GM12878 (cell line): ENCODE measurements around the gene ARHGAP6. TPM values are rescaled to one million over a fixed set of nuclear protein-coding genes. Genes with fewer than 3 reads are reported as not detected.

Experiments
- ATAC-seq: fragments of 200-7000 bp; cut with Tn5 transposase; 3 replicates; pipeline ENCODE4 v1.9.1; 2020; ENCODE audit warnings: mild to moderate bottlenecking, moderate library complexity
- BruUV-seq: library from RNA; stranded (reverse); fragments of 400-500 nt; replicated peaks from 2 replicates; lab custom pipeline; 2021; lab: Mats Ljungman, UMichigan
- CTCF ChIA-PET: fragments of 300-600 bp; sonication (Branson Sonifier 250); formaldehyde crosslinking; extraction: SDS; loops from one replicate; lab custom pipeline; 2021; ENCODE audit warnings: inconsistent platforms; lab: Yijun Ruan, JAX
- POLR2A ChIA-PET: fragments of 350-600 bp; formaldehyde crosslinking; extraction: SDS; loops from one replicate; lab custom pipeline; 2021; ENCODE audit warnings: inconsistent platforms; lab: Charles Lee
- RAD21 ChIA-PET: fragments of 300-600 bp; sonication (Branson Sonifier 250); formaldehyde crosslinking; loops from one replicate; lab custom pipeline; 2023; ENCODE audit warnings: antibody characterized with exemption; ENCODE audit not compliant: unreplicated experiment; lab: Charles Lee
- SMC1A ChIA-PET: fragments of 300-600 bp; sonication (Branson Sonifier 250); formaldehyde crosslinking; loops from one replicate; lab custom pipeline; 2023; ENCODE audit not compliant: unreplicated experiment, uncharacterized antibody; lab: Charles Lee
- DNase-seq: peaks from one replicate; pipeline ENCODE4 v3.0.0-alpha.2; 2011; ENCODE audit warnings: low read depth, low spot score
- FAIRE-seq: peaks from 3 replicates; lab custom pipeline; 2011; peaks lifted over from hg19 to GRCh38; lab: Jason Lieb, UNC
- H2AFZ ChIP-seq: 2 replicates; pipeline ENCODE4 v1.6.0; 2011; ENCODE audit warnings: low read depth, low read length, control low read depth; ENCODE audit not compliant: control insufficient read depth
- H3K27ac ChIP-seq: 2 replicates; pipeline ENCODE4 v1.5.1; 2011; ENCODE audit warnings: control low read depth; ENCODE audit not compliant: control insufficient read depth, insufficient read depth
- H3K27me3 ChIP-seq, 2 experiments: replicated peaks in 1 of 2; 2 replicates each; pipeline versions ENCODE4 v1.6.0 to v1.6.1; 2011; ENCODE audit warnings: low read length in 1 of 2; ENCODE audit not compliant: control insufficient read depth in 2 of 2, insufficient read depth in 2 of 2
- H3K36me3 ChIP-seq, 2 experiments: 2 replicates each; pipeline ENCODE4 v1.5.1; 2011; ENCODE audit warnings: low read length in 1 of 2; ENCODE audit not compliant: control insufficient read depth in 2 of 2, insufficient read depth in 2 of 2
- H3K4me1 ChIP-seq: 2 replicates; pipeline ENCODE4 v1.6.1; 2011; ENCODE audit warnings: mild to moderate bottlenecking, low read length, moderate library complexity, mixed read lengths; ENCODE audit not compliant: control insufficient read depth, insufficient read depth
- H3K4me2 ChIP-seq: 2 replicates; pipeline ENCODE4 v1.6.0; 2011; ENCODE audit warnings: control low read depth; ENCODE audit not compliant: control insufficient read depth, insufficient read depth
- H3K4me3 ChIP-seq: fragments of 200-600 bp; sonication (generic); 2 replicates; pipeline ENCODE4 v1.5.1; 2016
- H3K79me2 ChIP-seq: 2 replicates; pipeline ENCODE4 v1.6.0; 2011; ENCODE audit warnings: low read length; ENCODE audit not compliant: control insufficient read depth, insufficient read depth
- H3K9ac ChIP-seq: 2 replicates; pipeline ENCODE4 v1.8.0; 2011; ENCODE audit warnings: low read length, control low read depth, mixed read lengths; ENCODE audit not compliant: control insufficient read depth, insufficient read depth
- H3K9me3 ChIP-seq: replicated peaks from 3 replicates; pipeline ENCODE4 v1.5.1; 2011; ENCODE audit warnings: mild to moderate bottlenecking, low read length; ENCODE audit not compliant: control insufficient read depth, insufficient read depth
- H4K20me1 ChIP-seq: 2 replicates; pipeline ENCODE4 v1.6.0; 2011; ENCODE audit not compliant: control insufficient read depth, insufficient read depth
- CREB1 ChIP-seq: IDR thresholded peaks from 2 replicates; pipeline ENCODE4 v1.6.1; 2012; ENCODE audit warnings: low read depth, mild to moderate bottlenecking, inconsistent platforms
- KDM1A ChIP-seq: fragments of 200-600 bp; sonication (generic); IDR thresholded peaks from 2 replicates; pipeline ENCODE4 v1.6.1; 2016; ENCODE audit warnings: borderline replicate concordance
- KLF5 ChIP-seq: fragments of 450-650 bp; IDR thresholded peaks from 2 replicates; pipeline ENCODE4 v1.6.1; 2014; ENCODE audit warnings: mild to moderate bottlenecking; ENCODE audit not compliant: partially characterized antibody
- NRF1 ChIP-seq: conservative IDR thresholded peaks from 2 replicates; pipeline ENCODE4 v1.6.1; 2011; ENCODE audit warnings: mild to moderate bottlenecking, low read depth, low read length, improper control_type of control experiment
- PKNOX1 ChIP-seq: fragments of 450-650 bp; IDR thresholded peaks from 2 replicates; pipeline ENCODE4 v1.6.1; 2016; ENCODE audit warnings: mild to moderate bottlenecking
- RAD51 ChIP-seq: fragments of 450-650 bp; IDR thresholded peaks from 2 replicates; pipeline ENCODE4 v1.6.1; 2016; ENCODE audit warnings: moderate library complexity, mild to moderate bottlenecking, inconsistent platforms
- RFX5 ChIP-seq: IDR thresholded peaks from 2 replicates; pipeline ENCODE4 v1.6.1; 2011; ENCODE audit warnings: low read depth, low read length, improper control_type of control experiment
- ZBTB11 ChIP-seq: fragments of 450-650 bp; formaldehyde crosslinking; IDR thresholded peaks from 2 replicates; pipeline ENCODE4 v1.5.0; 2022; ENCODE audit warnings: mild to moderate bottlenecking, missing genetic modification characterization
- ZBTB40 ChIP-seq: fragments of 450-650 bp; IDR thresholded peaks from 2 replicates; pipeline ENCODE4 v1.6.1; 2016; ENCODE audit warnings: mild to moderate bottlenecking, moderate library complexity, borderline replicate concordance
- WGBS: methylation state at CpG from one replicate; pipeline ENCODE4 v1.1.6; 2016; ENCODE audit warnings: low lambda C conversion rate; ENCODE audit not compliant: insufficient replicate concordance, insufficient coverage; ENCODE audit errors: missing lambda C conversion rate; 5-methylcytosine and 5-hydroxymethylcytosine counted together
- in situ Hi-C: fragments of 300-500 bp; cut with MboI; formaldehyde crosslinking; loops from 9 replicates; pipeline ENCODE4 v1.14.3; 2018; ENCODE audit warnings: mixed read lengths
- intact Hi-C: fragments of 100-400 bp; cut with micrococcal nuclease; formaldehyde crosslinking; loops from one replicate; pipeline ENCODE4 v1.14.2; 2022; ENCODE audit not compliant: unreplicated experiment
- polyA plus RNA-seq, 11 experiments: library from polyadenylated mRNA; depleted of rRNA in 4 of 11; unstranded in 6 of 11; stranded (reverse) in 5 of 11; fragments of >200 nt; fragmentation: Nextera tagmentation in 4 of 11; fragmentation: Illumina TruSeq in 1 of 11; extraction: Ambion mirVana in 4 of 11; extraction: Trizol in 1 of 11; gene quantifications; 1 replicate in 1 of 11; 2 replicates in 10 of 11; pipeline versions ENCODE4 v1.2.1 to v1.2.3, GENCODE V29; 2011 to 2016; ENCODE audit warnings: inconsistent platforms in 2 of 11, missing spikeins in 2 of 11, low read depth in 1 of 11
- total RNA-seq, 4 experiments: library from RNA; depleted of rRNA in 3 of 4; stranded (reverse); fragments of >200 nt in 3 of 4; fragmentation: Illumina TruSeq in 1 of 4; extraction: Trizol in 1 of 4; gene quantifications; 2 replicates each; pipeline versions ENCODE4 v1.2.1 to v1.2.3, GENCODE V29; 2013 to 2021

Gene ARHGAP6
- total and polyA plus RNA-seq, 10 of the 15 experiments (the other 5 are each of a cell fraction or from before 2014, with no cell fraction given): 0.20 to 1.8 (median 0.76) TPM

- Histone ChIP-seq H3K4me1 (no peaks in the 10 kb centered on the region), H3K9ac (no peak overlapping the region), H3K79me2 (no peaks in the 10 kb centered on the region), H3K9me3 (no peaks in the 10 kb centered on the region), H4K20me1 (no peaks in the 10 kb centered on the region), H3K4me3 (no peak overlapping the region), H2AFZ (no peak overlapping the region), H3K36me3 (no peaks in the 10 kb centered on the region), H3K27ac (no peak overlapping the region), H3K27me3 (no peaks in the 10 kb centered on the region), H3K4me2 (no peak overlapping the region)
- in situ Hi-C loops: no loop called here
- intact Hi-C loops: no loop called here
- ChIA-PET CTCF (interaction anchor here (1.5 kb wide), 1 partner anchor 53 kb away, joined by 5 read pairs; no protein-coding TSS in a partner anchor), POLR2A (no interaction called here), SMC1A (interaction anchor here (1.7 kb wide), 1 partner anchor 34 kb away, joined by 3 read pairs; no protein-coding TSS in a partner anchor), RAD21 (interaction anchor here (1.2 kb wide), 1 partner anchor 9 kb away, joined by 3 read pairs; no protein-coding TSS in a partner anchor)
- ATAC-seq (no peak), FAIRE-seq (no peak), DNase-seq (no peak)
- TF ChIP-seq NRF1: no peak
- TF ChIP-seq CREB1: no peak
- TF ChIP-seq RFX5: no peak
- no peak for TF ChIP-seq PKNOX1
- TF ChIP-seq KDM1A: no peak
- 18% methylated on average over 5 of the region's 5 CpGs for WGBS
- no TSS peak for BruUV-seq
These were observed 336.7 kb downstream of the ARHGAP6 start for GRCh38 chrX:11329021-11329420.

- BruUV-seq: no TSS peak
- in situ Hi-C loops: no loop called here
- Histone ChIP-seq H3K36me3 (no peaks in the 10 kb centered on the region), H3K27ac (no peak overlapping the region), H3K9ac (no peak overlapping the region), H3K4me1 (no peaks in the 10 kb centered on the region), H2AFZ (no peak overlapping the region), H3K4me3 (no peak overlapping the region), H3K79me2 (no peaks in the 10 kb centered on the region), H3K27me3 (no peaks in the 10 kb centered on the region), H3K4me2 (no peak overlapping the region), H3K9me3 (no peaks in the 10 kb centered on the region), H4K20me1 (no peaks in the 10 kb centered on the region)
- DNase-seq: no peak
- POLR2A ChIA-PET: no interaction called here
- ATAC-seq: no peak
- WGBS: 27% methylated on average over 3 of the region's 3 CpGs
- SMC1A ChIA-PET: interaction anchor here (1.7 kb wide), 1 partner anchor 35 kb away, joined by 3 read pairs; no protein-coding TSS in a partner anchor
- intact Hi-C loops: no loop called here
- RAD21 ChIA-PET: interaction anchor here (1.2 kb wide), 1 partner anchor 8 kb away, joined by 3 read pairs; no protein-coding TSS in a partner anchor
- CTCF ChIA-PET: no interaction called here
- no peak for FAIRE-seq
- TF ChIP-seq RAD51: no peak
- no peak for TF ChIP-seq KLF5
- no peak for TF ChIP-seq ZBTB40
- no peak for TF ChIP-seq ZBTB11 (CRISPR knock-in tag)
These were observed 337.6 kb downstream of the ARHGAP6 start for GRCh38 chrX:11328134-11328533.
